ENCODE results near the gene TRIM44.

TRIM44 gene

DNA sequence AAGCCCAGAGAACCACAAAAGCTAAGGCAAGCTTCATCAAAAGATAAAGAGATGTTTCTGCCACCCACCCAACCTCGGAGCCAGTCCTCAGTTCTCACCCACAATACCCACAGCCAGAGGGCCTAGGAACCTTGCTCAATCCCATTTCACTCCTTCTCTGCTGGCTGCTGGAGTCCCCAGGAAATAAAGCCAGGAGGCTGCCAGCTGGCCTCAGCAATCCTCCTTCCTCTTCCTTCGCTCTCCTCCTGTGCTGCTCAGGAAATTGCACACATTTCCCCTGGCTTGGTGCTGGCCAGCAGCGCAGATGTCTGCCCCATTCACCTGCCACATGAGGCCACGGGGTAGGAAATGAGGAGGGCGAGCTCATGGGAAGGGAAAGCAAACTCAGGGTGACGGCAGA lies 189.5 kb downstream of the TRIM44 start:
- no peak for TF ChIP-seq EZH2phosphoT487 (IDR thresholded peaks at IDR 0.05; ENCODE audit: borderline replicate concordance)
- TF ChIP-seq, protein P1, sequence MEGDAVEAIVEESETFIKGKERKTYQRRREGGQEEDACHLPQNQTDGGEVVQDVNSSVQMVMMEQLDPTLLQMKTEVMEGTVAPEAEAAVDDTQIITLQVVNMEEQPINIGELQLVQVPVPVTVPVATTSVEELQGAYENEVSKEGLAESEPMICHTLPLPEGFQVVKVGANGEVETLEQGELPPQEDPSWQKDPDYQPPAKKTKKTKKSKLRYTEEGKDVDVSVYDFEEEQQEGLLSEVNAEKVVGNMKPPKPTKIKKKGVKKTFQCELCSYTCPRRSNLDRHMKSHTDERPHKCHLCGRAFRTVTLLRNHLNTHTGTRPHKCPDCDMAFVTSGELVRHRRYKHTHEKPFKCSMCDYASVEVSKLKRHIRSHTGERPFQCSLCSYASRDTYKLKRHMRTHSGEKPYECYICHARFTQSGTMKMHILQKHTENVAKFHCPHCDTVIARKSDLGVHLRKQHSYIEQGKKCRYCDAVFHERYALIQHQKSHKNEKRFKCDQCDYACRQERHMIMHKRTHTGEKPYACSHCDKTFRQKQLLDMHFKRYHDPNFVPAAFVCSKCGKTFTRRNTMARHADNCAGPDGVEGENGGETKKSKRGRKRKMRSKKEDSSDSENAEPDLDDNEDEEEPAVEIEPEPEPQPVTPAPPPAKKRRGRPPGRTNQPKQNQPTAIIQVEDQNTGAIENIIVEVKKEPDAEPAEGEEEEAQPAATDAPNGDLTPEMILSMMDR (conservative IDR thresholded peaks at IDR 0.05; ENCODE audit: low read length) = no peak
- H3K4me3 ChIP-seq (ENCODE audit: low read length, poor library complexity, severe bottlenecking) = no peak overlapping the region
- no peak overlapping the region for H3K9ac ChIP-seq (ENCODE audit: low read depth, low read length, poor library complexity, severe bottlenecking)
- no peaks in the 10 kb centered on the region for H4K20me1 ChIP-seq (ENCODE audit: insufficient read depth, low read length, poor library complexity, severe bottlenecking)
- no peaks in the 10 kb centered on the region for H3F3A ChIP-seq (ENCODE audit: low read depth)
- H3K27me3 ChIP-seq (ENCODE audit: insufficient read depth, low read length, poor library complexity, severe bottlenecking) = no peaks in the 10 kb centered on the region
- no peaks in the 10 kb centered on the region for H3K9me2 ChIP-seq (replicated peaks; ENCODE audit: low read depth, low read length)
- no peaks in the 10 kb centered on the region for H3K36me3 ChIP-seq (ENCODE audit: insufficient read depth, low read length)
- no peak overlapping the region for H3K4me2 ChIP-seq (ENCODE audit: low read depth, low read length, poor library complexity, severe bottlenecking)
- H2AFZ ChIP-seq (ENCODE audit: low read length) = no peak overlapping the region
- no peaks in the 10 kb centered on the region for H3K9me3 ChIP-seq (ENCODE audit: insufficient read depth, low read depth, low read length)
- no peaks in the 10 kb centered on the region for H3K79me2 ChIP-seq (ENCODE audit: insufficient read depth, low read length)
- H3K4me1 ChIP-seq (ENCODE audit: insufficient read depth, low read length, poor library complexity, severe bottlenecking) = peaks cover 7% of the 10 kb centered on the region

DNA sequence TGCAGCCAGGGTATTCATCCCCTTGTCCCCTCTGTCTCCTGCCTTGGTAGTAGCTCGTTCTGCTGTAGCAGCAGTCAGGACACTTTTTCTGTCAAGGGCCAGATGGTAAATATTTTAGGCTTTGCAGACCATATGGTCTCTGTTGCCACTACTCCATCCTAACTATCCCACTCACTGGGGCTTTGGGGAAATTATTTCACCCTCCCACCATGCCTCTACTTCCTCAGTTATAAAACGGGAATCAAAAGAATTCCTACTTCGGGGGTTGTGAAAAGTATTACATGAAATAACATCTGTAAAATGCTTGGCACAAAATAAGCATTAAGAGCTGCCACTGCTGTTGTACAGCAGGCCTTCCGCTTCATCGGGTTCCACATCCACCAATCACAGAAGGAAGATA lies 191.4 kb downstream of the TRIM44 start:
- no peaks in the 10 kb centered on the region for H3K27me3 ChIP-seq (ENCODE audit: insufficient read depth, low read length, poor library complexity, severe bottlenecking)
- no peaks in the 10 kb centered on the region for H3K9me3 ChIP-seq (ENCODE audit: insufficient read depth, low read depth, low read length)
- H3K9ac ChIP-seq (ENCODE audit: low read depth, low read length, poor library complexity, severe bottlenecking) = no peak overlapping the region
- no peak overlapping the region for H3K4me2 ChIP-seq (ENCODE audit: low read depth, low read length, poor library complexity, severe bottlenecking)
- H3K36me3 ChIP-seq (ENCODE audit: insufficient read depth, low read length) = no peaks in the 10 kb centered on the region
- H3K79me2 ChIP-seq (ENCODE audit: insufficient read depth, low read length) = no peaks in the 10 kb centered on the region
- H3K4me3 ChIP-seq (ENCODE audit: low read length, poor library complexity, severe bottlenecking) = no peak overlapping the region
- H3F3A ChIP-seq (ENCODE audit: low read depth) = no peaks in the 10 kb centered on the region
- H3K9me2 ChIP-seq (replicated peaks; ENCODE audit: low read depth, low read length) = no peaks in the 10 kb centered on the region
- TF ChIP-seq, protein P1 (conservative IDR thresholded peaks at IDR 0.05; ENCODE audit: low read length) = no peak
- no peak for TF ChIP-seq EZH2phosphoT487 (IDR thresholded peaks at IDR 0.05; ENCODE audit: borderline replicate concordance)
- no peak overlapping the region for H2AFZ ChIP-seq (ENCODE audit: low read length)
- no peaks in the 10 kb centered on the region for H4K20me1 ChIP-seq (ENCODE audit: insufficient read depth, low read length, poor library complexity, severe bottlenecking)
- peaks cover 7% of the 10 kb centered on the region for H3K4me1 ChIP-seq (ENCODE audit: insufficient read depth, low read length, poor library complexity, severe bottlenecking)

DNA sequence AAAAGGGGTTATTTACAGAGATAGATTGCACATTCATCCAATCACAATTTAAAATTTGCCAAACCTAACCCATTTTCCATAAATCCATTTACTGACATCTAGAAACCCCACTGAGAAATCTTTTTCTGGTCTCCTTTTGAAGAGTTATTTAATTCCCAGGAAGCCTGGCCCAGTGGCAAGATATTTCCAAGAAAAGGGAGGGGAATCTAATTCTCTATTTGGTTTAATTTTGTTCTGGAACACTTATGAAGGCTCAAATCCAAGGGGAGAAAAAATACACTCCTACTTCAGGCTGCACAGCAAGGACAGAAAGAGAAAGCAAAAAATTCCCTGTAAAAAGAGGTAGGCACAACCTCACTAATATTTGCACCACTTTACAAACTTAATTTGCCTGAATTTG lies 193.1 kb downstream of the TRIM44 start:
- Histone ChIP-seq H3K36me3 (ENCODE audit: insufficient read depth, low read length) (no peaks in the 10 kb centered on the region), H3K9me3 (ENCODE audit: insufficient read depth, low read depth, low read length) (no peaks in the 10 kb centered on the region), H3K27me3 (ENCODE audit: insufficient read depth, low read length, poor library complexity, severe bottlenecking) (no peaks in the 10 kb centered on the region), H3K9ac (ENCODE audit: low read depth, low read length, poor library complexity, severe bottlenecking) (no peak overlapping the region), H4K20me1 (ENCODE audit: insufficient read depth, low read length, poor library complexity, severe bottlenecking) (no peaks in the 10 kb centered on the region), H3K79me2 (ENCODE audit: insufficient read depth, low read length) (no peaks in the 10 kb centered on the region), H3K4me3 (ENCODE audit: low read length, poor library complexity, severe bottlenecking) (no peak overlapping the region), H3K4me2 (ENCODE audit: low read depth, low read length, poor library complexity, severe bottlenecking) (no peak overlapping the region), H3K4me1 (ENCODE audit: insufficient read depth, low read length, poor library complexity, severe bottlenecking) (peaks cover 7% of the 10 kb centered on the region), H2AFZ (ENCODE audit: low read length) (no peak overlapping the region), H3K9me2 (replicated peaks; ENCODE audit: low read depth, low read length) (no peaks in the 10 kb centered on the region), H3F3A (ENCODE audit: low read depth) (no peaks in the 10 kb centered on the region)
- TF ChIP-seq, protein P1 (conservative IDR thresholded peaks at IDR 0.05; ENCODE audit: low read length) = no peak
- no peak for TF ChIP-seq EZH2phosphoT487 (IDR thresholded peaks at IDR 0.05; ENCODE audit: borderline replicate concordance)

Measured in Loucy (cell line).